Thyroid gland (tissue), 4 donors: ENCODE measurements around the gene IKZF1. TPM values are rescaled to one million over a fixed set of nuclear protein-coding genes. Genes with fewer than 3 reads are reported as not detected.

Experiments used
- DNase-seq, 2 donors: peaks; one replicate each; pipeline ENCODE4 v3.0.0-alpha.2; 2019
- H3K27ac ChIP-seq, 3 donors: fragments of 200-600 bp; sonication (generic); 1 replicate in 2 of 3; 2 replicates in 1 of 3; pipeline ENCODE4 v1.5.1; 2016 to 2019; ENCODE audit warnings: mild to moderate bottlenecking in 1 of 3, moderate library complexity in 1 of 3
- H3K27me3 ChIP-seq: fragments of 200-600 bp; sonication (generic); one replicate; pipeline ENCODE4 v1.5.1; 2019
- H3K36me3 ChIP-seq, 2 donors: fragments of 200-600 bp; sonication (generic); one replicate each; pipeline ENCODE4 v1.5.1; 2016 to 2019
- H3K4me1 ChIP-seq, 2 donors: fragments of 200-600 bp; sonication (generic); one replicate each; pipeline ENCODE4 v1.5.1; 2017 to 2019
- H3K4me3 ChIP-seq, 3 donors: fragments of 200-600 bp; sonication (generic); replicated peaks in 1 of 3; 1 replicate in 2 of 3; 2 replicates in 1 of 3; pipeline ENCODE4 v1.5.1; 2016; ENCODE audit warnings: mild to moderate bottlenecking in 1 of 3
- H3K9me3 ChIP-seq: fragments of 200-600 bp; sonication (generic); one replicate; pipeline ENCODE4 v1.5.1; 2017
- CTCF ChIP-seq, 6 experiments: fragments of 200-600 bp in 3 of 6; fragments of 450-650 bp in 3 of 6; sonication (generic) in 3 of 6; IDR thresholded peaks; one replicate each; pipeline ENCODE4 v1.5.1; 2016 to 2019; ENCODE audit warnings: antibody characterized with exemption in 6 of 6, mild to moderate bottlenecking in 2 of 6, inconsistent platforms in 1 of 6, moderate library complexity in 1 of 6
- POLR2A ChIP-seq, 2 donors: fragments of 450-650 bp; IDR thresholded peaks; one replicate each; pipeline ENCODE4 v1.6.1; 2017; ENCODE audit warnings: antibody characterized with exemption in 2 of 2, mild to moderate bottlenecking in 2 of 2, moderate library complexity in 1 of 2
- WGBS, 2 donors: methylation state at CpG; one replicate each; pipeline ENCODE4 v1.1.5; 2017; 5-methylcytosine and 5-hydroxymethylcytosine counted together
- intact Hi-C: fragments of 100-400 bp; cut with DNase I; formaldehyde crosslinking; loops from one replicate; pipeline ENCODE4 v1.15.1; 2023
- total RNA-seq, 4 donors: library from RNA; depleted of rRNA; stranded (reverse); fragments of >200 nt; gene quantifications; one replicate each; pipeline ENCODE4 v1.2.3, GENCODE V29; 2016

The IKZF1 gene
- total RNA-seq, 4 donors from 2014 or later = 8.9 to 10.5 (median 9.6) TPM

GRCh38 chr7:50317697-50318669 is 13.5 kb downstream of the IKZF1 start:
- H3K4me3 ChIP-seq = no peak overlapping the region
- intact Hi-C loops = no loop called here
- H3K27me3 ChIP-seq = no peaks in the 10 kb centered on the region
- DNase-seq = no peak
- TF ChIP-seq POLR2A (IDR thresholded peaks at IDR 0.05) = no peak
- no peak for TF ChIP-seq CTCF (IDR thresholded peaks at IDR 0.05)
- no peaks in the 10 kb centered on the region for H3K36me3 ChIP-seq
- WGBS, 2 donors = 79 to 82% methylated on average over 17 of the region's 17 CpGs
- no peaks in the 10 kb centered on the region for H3K9me3 ChIP-seq
- H3K4me1 ChIP-seq = no peaks in the 10 kb centered on the region
- no peak overlapping the region for H3K27ac ChIP-seq

- Histone ChIP-seq H3K27ac (no peak overlapping the region), H3K36me3 (no peaks in the 10 kb centered on the region), H3K27me3 (no peaks in the 10 kb centered on the region), H3K4me1 (no peaks in the 10 kb centered on the region), H3K4me3 (no peak overlapping the region), H3K9me3 (no peaks in the 10 kb centered on the region)
- TF ChIP-seq POLR2A (IDR thresholded peaks at IDR 0.05) = no peak
- no peak for TF ChIP-seq CTCF (IDR thresholded peaks at IDR 0.05)
- intact Hi-C loops = no loop called here
- no peak for DNase-seq
- WGBS, 2 donors = 45 to 53% methylated on average over 6 of the region's 6 CpGs
Observed at GRCh38 chr7:50321487-50322067, 17.1 kb downstream of the IKZF1 start.

- TF ChIP-seq CTCF (IDR thresholded peaks at IDR 0.05) = no peak
- TF ChIP-seq POLR2A (IDR thresholded peaks at IDR 0.05) = no peak
- Histone ChIP-seq H3K36me3 (no peaks in the 10 kb centered on the region), H3K27ac (no peak overlapping the region), H3K4me3 (no peak overlapping the region), H3K9me3 (no peaks in the 10 kb centered on the region), H3K27me3 (no peaks in the 10 kb centered on the region), H3K4me1 (no peaks in the 10 kb centered on the region)
- WGBS, 2 donors = 40 to 64% methylated on average over 3 of the region's 3 CpGs
- intact Hi-C loops = no loop called here
- no peak for DNase-seq
Observed at GRCh38 chr7:50324113-50324512, 19.6 kb downstream of the IKZF1 start.

GRCh38 chr7:50327443-50327842 is 22.9 kb downstream of the IKZF1 start:
- intact Hi-C loops = no loop called here
- H3K9me3 ChIP-seq = no peaks in the 10 kb centered on the region
- no peak for DNase-seq
- WGBS, 2 donors = 89 to 91% methylated on average over 10 of the region's 10 CpGs
- no peak overlapping the region for H3K27ac ChIP-seq
- H3K27me3 ChIP-seq = no peaks in the 10 kb centered on the region
- TF ChIP-seq CTCF (IDR thresholded peaks at IDR 0.05) = no peak
- TF ChIP-seq POLR2A (IDR thresholded peaks at IDR 0.05) = no peak
- H3K36me3 ChIP-seq = no peaks in the 10 kb centered on the region
- no peak overlapping the region for H3K4me3 ChIP-seq
- peaks cover 6 to 9% of the 10 kb centered on the region in 2 donors for H3K4me1 ChIP-seq

GRCh38 chr7:50329775-50330174 is 25.3 kb downstream of the IKZF1 start:
- Histone ChIP-seq H3K4me1 (peaks cover 15 to 16% of the 10 kb centered on the region in 2 donors), H3K4me3 (no peak overlapping the region), H3K27me3 (no peaks in the 10 kb centered on the region), H3K27ac (no peak overlapping the region), H3K9me3 (no peaks in the 10 kb centered on the region), H3K36me3 (no peaks in the 10 kb centered on the region)
- 89 to 90% methylated on average over 9 of the region's 9 CpGs for WGBS, 2 donors
- TF ChIP-seq CTCF (IDR thresholded peaks at IDR 0.05) = no peak
- no peak for TF ChIP-seq POLR2A (IDR thresholded peaks at IDR 0.05)
- DNase-seq = no peak
- intact Hi-C loops = no loop called here
